ENCODE data around the gene TECTA.

Gene TECTA, protein sequence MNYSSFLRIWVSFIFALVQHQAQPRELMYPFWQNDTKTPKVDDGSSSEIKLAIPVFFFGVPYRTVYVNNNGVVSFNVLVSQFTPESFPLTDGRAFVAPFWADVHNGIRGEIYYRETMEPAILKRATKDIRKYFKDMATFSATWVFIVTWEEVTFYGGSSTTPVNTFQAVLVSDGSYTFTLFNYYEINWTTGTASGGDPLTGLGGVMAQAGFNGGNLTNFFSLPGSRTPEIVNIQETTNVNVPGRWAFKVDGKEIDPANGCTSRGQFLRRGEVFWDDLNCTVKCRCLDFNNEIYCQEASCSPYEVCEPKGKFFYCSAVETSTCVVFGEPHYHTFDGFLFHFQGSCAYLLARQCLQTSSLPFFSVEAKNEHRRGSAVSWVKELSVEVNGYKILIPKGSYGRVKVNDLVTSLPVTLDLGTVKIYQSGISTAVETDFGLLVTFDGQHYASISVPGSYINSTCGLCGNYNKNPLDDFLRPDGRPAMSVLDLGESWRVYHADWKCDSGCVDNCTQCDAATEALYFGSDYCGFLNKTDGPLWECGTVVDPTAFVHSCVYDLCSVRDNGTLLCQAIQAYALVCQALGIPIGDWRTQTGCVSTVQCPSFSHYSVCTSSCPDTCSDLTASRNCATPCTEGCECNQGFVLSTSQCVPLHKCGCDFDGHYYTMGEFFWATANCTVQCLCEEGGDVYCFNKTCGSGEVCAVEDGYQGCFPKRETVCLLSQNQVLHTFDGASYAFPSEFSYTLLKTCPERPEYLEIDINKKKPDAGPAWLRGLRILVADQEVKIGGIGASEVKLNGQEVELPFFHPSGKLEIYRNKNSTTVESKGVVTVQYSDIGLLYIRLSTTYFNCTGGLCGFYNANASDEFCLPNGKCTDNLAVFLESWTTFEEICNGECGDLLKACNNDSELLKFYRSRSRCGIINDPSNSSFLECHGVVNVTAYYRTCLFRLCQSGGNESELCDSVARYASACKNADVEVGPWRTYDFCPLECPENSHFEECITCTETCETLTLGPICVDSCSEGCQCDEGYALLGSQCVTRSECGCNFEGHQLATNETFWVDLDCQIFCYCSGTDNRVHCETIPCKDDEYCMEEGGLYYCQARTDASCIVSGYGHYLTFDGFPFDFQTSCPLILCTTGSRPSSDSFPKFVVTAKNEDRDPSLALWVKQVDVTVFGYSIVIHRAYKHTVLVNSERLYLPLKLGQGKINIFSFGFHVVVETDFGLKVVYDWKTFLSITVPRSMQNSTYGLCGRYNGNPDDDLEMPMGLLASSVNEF (N-terminal part only)

DNA sequence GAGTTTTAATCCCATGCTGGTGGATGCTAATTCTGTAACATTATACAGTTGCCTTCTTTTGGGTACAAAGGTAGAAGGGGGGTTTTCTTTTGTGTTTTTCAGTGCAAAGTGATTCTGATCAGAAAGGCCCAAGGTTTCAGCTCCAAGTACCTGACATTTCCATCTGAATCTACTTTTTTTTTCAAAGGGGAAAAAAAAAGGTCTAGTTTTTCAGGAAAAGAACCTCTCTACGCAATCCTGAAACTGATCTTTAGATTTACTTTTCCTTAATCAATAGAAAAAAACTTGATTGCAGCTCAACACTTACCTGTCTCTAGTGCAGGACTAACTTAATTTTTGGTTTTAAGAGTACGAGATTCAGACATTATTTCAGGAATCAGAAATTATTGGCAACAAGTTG is at the start of gene TECTA:
Gene TECTA (plus strand): TSS at position 301 of the 400 bp plus-strand sequence. CDS start 1,423 bp downstream, outside the sequence.
- no peak for FAIRE-seq

DNA sequence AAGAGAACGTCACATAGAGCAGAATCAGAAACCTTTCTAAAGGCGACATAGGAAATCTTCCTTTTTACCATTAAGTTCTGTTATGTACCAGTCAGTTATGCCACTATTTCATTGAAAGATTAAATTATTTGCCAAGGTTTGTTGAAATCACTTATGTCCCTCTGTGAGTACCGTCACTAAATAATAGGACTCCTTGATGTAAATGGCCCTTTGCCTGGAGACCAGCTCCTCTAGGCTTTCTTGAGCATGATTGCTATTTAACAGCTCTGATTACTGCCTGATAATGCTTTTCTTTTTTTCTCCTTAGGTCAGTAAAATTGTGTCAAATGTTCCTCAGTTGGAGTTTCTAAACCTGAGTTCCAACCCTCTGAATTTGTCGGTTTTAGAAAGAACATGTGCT is 47.8 kb upstream of the TECTA start:
- no peak for FAIRE-seq

DNA sequence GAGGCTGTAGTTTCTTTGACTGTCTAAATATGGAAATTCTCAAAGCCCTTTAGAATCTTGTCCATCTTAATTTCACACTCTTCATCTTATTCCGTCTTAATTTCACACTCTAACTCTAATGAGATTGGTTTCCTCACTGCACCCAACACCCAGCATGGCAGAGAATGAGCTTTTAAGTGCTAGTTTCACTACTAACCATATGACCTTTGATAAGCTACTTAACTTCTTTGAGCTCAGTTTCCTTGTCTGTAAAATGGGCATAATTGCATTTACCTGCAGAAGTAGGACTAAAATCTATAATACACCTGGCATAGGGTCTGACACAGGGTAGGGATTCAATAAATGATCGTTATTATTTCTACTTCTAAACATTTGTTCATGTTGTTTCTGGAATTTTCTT is 46.8 kb upstream of the TECTA start:
- FAIRE-seq = no peak

DNA sequence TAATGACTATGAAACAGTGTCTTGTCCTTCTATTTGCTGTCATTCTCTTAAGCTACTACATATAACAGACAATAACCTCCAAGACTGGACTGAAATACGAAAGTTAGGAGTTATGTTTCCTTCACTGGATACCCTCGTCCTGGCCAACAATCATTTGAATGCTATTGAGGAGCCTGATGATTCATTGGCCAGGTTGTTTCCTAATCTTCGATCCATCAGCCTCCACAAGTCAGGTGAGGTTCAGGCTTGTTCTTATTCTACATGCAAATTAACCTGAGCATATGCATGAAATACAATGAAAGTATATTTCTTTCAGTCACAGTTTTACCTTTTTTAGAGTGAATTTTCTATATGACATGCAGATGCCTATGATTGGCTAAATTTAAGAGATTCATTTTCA is 46.0 kb upstream of the TECTA start:
- no peak for FAIRE-seq

DNA sequence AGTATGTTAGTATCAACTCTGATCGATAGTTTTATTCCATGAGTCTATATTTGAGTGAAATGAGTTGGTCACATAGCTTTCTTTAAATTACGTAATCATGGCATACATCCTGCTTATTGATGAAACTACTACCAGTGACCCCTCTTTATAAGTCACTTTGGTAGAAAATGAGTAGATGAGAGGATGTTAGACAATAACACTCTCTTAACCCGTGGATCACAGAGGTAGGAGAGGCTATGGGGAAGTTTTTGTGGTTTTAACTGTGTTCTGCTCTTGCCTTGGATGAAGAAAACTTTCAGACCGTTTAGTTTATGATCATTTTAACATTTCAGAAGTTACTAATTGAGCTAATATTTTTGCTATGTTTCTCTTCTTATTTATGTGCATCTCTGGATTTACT is 43.1 kb upstream of the TECTA start:
- no peak for FAIRE-seq

DNA sequence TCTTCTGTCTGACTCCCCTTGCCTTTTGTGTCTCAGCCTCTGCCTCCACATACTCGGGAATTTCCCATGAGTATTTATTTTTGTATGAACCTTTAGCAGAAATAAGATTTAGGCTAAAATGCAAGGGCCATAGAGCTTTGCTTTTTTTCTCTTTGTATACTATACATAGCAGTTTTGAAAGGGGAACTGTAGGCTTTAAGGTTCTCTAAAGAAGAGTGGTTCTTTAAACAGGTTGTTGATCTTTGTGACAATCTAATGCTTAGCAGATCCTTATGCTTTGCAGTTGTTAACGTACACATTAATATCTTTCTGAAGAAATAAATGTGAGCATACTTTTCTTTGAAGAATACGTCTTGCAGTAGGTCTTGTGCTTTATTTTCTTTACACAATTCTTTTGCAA is 42.1 kb upstream of the TECTA start:
- FAIRE-seq = no peak

DNA sequence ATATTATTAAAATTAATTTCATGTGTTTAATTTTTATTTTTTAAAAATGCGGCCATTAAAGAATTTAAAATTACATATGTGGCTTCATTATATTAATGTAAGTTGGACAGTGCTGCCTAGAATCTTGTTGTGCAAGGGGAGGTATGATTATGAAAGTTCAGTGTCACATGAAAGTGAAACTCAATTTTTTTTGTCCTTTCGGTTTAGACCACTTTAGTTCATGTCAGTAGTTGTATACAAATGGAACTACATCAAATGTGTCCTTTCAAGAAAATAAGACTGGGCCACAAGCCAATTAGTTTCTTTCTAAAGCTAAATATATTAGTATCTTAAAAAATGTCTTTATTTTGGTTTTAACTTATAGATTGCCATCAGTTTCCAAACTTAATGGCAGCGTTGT is 41.4 kb upstream of the TECTA start:
- FAIRE-seq = peak; percentile 57

DNA sequence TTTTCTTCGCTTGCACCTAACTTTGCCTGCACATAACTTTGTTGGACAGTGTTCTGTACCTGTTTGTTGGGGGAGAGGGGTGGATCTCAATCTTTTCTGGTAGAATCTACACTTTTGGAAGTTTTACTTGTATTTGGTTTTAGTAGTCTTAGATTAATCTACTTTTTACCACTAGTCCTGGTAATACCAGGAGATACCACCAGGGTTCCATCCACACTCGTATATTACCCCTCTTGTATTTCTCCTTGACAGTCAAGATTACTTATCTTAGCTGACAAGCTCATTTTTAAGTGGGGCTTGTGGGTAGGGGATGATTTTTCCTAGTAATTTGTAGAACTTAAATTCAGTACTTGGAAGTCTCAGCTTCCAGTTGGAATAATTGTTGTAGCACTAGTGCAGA is 37.3 kb upstream of the TECTA start:
- no peak for FAIRE-seq

DNA sequence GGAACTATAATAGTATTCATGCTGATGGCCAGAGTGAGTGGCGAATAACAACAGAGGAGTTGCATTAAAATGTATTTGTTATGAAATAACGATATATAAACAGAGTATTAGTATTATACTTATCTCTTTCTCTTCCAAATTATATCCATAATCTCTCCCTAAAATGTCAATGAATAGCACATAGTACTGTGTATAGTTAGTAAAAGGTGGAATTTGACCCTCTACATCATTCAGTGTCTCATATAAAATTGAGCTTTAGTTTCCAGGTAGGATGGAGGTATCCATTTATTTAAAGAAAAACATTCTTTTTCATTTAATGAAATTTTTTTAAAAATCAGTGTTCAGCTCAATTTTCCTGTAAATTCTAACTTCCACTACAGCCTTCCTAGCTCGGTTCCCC is 34.4 kb upstream of the TECTA start:
- no peak for FAIRE-seq

DNA sequence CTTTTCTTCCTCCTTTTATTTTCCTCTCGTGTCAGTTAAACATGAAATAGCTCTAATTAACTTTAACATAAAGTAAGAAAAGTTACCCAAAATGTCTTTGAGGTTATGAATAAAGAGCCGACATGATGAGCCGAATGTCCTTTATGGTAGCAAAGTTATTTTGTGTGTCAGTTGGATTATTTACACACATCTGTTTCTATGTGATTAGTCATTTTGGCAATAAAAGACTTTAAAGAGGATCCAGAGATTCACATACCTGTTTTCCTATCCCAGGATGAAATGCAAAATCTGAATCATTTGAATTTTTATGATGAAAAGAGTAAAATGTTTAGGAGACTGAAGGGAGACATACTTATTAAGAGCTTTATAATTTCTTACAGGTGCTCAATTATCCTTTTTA is 34.0 kb upstream of the TECTA start:
- no peak for FAIRE-seq

DNA sequence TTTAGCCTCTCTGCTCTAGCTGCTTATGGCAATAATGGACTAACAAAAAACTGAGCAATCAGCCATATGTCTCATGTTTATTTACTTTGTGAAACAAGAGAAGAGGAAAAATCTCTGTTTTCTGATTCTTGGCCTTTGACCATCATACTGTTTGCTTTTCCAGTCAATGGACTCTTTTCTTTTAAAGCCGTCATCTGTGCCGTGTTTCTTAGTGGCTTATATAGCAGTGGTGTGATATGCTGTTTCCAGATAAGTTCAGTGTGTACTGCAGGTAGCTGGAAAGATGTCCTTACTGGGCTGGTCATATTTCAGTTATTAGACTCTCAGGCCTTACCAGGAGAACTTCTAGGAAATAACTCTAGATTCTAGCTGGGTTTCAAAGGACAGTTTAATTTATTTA is 33.6 kb upstream of the TECTA start:
- FAIRE-seq = no peak

DNA sequence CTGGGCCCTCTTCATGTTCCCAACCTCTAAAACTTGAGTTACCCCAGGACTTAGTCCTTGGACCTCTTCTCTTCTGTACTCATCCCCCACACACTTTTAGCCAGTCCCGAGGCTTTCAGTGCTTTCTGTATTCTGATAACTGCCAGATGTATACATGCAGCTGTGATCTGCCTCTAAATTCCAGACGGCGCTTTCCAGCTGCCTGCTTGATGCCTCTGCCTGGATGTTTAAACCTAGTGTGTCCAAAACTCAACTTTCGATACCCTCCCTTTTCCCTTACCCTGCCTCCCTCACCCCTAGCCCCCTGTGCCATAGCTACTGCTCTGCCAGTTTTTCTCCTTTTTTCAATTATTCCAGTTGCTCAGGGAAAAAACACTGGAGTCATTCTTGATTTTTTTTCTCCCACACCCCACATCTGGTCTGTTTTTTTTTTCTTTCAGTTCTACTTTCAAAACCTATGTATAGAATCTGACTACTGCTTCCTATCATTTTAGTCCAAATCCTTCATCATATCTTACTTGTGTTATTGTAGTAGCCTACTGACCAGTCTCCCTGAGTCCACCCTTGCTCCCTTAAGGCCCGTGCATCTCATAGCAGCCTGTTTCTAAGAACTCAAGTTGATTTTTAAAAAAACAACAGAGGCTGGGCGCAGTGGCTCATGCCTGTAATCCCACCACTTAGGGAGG is 32.9 kb upstream of the TECTA start:
- no peak for FAIRE-seq

DNA sequence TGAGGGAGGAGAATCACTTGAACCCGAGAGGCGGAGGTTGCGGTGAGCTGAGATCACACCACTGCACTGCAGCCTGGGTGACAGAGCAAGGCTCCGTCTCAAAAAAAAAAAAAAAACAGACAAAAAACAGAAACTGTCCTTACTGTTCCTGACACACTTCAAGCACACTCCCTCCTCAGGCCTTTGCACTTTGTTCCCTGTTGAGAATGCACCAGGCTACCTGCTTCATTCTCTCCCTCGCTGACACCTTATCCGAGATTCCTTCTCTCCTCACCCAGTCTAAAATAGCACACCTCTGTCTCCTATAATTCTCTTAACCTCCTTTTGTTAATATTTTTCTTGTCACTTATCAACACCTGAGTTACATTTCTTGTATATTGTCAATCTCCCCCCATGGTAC is 32.3 kb upstream of the TECTA start:
- no peak for FAIRE-seq

DNA sequence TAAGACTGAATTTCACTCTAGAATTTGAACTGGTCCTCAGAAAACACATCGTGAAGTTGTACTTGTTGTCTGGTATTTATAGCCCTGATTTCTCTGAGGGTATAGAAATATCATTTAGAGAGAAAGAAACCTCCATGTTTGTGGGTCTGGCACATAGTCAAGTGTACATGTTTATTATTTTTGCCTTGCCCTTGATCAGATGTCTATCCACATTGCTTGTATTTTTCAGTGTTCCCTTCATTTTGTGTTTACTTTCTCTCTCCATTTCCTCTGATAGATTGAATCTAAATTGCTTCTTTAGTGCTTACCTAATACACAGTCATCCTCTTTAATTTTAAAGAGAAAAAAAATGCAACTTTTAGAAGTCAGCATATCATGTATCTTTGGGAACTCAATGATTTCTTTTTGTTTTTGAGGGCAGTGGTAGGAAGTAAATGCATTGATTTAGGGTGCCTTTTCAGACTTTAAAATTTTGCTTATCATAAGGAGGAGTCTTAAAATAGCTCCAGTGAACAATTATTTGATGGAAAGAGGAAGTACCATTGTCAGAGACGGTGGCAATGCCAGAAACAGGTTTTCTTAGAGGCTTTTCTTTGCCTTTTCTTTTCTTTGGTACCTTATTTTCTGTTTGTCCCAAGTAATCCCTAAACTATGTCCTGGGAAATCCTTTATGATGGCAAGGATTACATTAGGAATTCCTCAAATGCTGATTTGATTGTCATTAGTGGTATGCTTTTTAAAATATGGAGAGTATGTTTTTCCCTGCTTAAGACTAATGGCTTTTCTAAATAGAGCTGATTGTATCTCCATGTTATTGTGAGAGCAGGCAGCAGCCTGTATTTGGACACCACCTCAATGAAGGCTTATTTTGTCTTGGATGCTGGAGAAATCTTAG is 29.8 kb upstream of the TECTA start:
- no peak for FAIRE-seq

DNA sequence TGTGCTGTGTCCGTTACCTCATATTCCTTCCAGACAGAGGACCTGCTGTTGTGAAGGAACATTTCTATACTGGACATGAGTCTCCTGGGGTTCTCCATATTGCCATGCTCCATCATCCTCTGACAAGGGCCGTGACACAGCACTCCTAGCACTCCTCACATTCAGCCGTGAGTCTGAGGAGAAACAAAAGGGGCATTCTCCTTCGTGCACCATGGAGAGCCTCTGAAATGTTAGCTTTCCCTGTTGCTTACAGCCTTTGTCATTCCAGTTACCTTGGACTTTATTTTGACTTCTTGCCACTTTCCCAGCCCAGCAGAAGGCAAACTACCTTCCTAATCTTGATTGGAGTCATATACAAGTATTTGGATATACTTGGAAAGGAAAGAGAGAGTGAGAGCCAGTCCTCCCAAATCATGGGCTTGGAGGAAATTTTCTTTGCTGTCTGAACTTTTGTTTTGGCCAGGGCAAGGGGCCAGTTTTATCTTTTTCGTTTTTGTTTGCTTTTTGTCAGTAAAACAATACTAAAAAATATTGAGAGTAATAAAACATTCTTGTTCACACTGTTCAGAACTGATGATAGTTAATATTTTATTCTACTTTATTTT is 29.1 kb upstream of the TECTA start:
- peak; percentile 49 for FAIRE-seq

DNA sequence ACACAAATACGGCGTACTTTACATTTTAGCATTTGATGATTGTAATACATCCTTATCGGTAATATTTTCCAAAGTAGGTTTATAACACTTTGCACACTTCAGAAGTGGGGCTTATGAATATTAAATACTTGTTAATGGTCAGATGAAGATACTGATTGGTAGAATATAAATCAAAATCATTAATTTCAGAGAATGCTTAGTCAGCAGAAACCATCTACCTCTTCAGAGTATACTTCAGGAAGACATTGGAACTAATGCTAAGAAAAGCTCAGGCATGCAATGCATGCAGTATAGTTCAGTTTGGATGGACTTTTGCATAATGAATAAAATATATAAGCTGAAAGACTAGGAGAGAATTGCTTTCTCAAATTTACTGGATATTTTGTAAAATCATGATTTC is 19.7 kb upstream of the TECTA start:
- no peak for FAIRE-seq

DNA sequence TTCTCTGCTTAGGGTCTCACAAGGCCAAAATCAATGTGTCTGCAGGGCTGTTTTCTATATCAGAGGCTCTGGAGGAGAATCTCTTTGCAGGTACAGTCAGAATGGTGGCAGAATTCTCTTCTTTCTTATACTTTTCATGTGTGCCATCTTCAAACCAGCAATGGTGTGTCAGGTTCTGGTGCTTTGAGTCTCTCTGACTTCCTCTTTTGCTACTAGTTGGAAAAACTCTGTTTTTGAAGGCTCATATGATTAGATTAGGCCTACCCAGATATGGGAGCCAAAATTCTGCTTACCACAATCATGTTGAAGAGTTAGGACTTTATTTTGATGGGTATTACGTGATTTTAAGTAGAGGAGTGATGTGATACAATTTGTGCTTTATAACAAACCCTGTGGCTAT is 18.8 kb upstream of the TECTA start:
- no peak for FAIRE-seq

DNA sequence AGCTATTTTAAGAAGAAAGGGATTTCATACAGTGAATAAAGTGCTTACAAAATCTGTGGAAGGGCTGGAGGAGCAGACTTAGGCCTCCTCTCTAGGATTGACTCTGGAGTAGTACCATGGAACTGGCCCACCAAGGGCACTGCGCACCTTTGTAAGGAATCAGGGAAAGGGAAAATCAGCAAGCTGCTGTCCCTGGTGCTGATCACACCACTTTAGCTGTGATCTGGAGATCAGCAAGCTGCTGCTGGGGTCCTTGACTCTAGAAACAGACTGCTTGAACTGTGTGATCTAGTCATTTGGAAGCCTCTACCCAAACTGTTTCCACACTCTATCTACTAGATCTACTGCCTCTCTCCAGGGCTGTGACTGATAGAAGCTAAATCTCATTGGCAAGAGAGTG is 18.4 kb upstream of the TECTA start:
- no peak for FAIRE-seq

DNA sequence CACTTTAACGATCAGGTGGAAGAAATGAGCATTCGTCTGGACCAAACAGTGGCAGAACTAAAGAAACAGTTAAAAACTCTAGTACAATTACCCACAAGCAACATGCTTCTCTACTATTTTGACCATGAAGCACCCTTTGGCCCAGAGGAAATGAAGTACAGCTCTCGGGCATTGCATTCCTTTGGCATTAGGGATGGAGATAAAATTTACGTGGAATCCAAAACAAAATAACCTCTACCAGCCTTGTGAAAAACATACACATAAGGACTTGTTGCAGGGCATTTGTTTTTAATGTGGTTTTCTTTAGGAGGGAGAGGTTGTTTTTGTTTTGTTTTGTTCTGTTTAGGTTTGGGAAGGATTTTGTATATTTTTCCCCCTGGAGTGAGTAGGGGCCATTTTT is 14.2 kb upstream of the TECTA start:
- no peak for FAIRE-seq

DNA sequence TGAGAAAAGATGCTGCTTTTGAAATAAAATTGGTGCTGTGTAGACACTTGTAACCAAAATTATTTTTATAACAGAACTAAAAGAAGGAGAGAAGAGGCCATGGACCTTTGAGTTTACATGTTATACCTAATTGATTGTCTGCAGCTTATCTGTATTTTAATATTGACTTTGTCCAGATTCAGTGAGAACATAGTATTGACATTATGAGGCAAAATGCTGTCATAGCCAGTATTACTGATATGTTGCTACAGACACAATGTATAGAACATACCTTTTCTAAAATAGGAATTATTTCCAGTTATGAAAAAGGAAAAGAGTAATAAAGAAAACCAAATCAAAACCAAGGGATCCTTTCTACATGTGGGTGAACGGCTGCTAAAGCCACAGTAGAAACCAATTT is 11.5 kb upstream of the TECTA start:
- FAIRE-seq = no peak

DNA sequence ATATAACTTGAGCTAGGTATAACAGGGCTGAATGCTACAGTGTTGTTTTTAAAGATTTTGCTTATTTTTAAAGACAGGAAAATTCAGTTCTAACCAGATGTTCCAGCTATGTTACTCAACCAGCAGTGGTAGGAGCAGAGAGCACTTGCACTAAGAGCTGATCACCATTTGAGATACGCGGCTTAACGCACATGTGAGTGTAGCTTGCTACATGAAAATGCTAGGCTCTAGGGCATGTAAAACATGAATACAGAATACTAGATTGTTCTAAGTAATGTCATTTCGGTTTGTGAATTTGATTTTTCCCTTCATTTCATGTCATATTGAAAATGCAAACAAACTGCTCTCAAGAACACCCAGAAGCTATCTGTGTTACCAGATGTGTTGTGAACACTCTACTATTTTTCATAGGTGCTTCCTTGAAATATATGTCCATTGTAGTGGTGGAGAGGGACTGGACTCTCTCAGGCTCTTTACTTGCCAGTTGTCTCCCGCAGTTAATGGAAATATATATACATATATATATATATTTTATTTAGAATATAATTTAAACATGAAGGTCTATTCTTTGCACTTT is 10.8 kb upstream of the TECTA start:
- FAIRE-seq = peak; percentile 11
